Activated CD8-positive, alpha-beta memory T cell treated with anti-CD3 and anti-CD28 coated beads, Interleukin-2, amount 50 U/mL, for 1 hour (primary cell): ENCODE measurements around the gene LCN10.
"Not testable (repeated sequence)": the region's sequence is repeated elsewhere in the genome, so short reads cannot be mapped to it uniquely, and the experiment has no call there.

Source experiments
- DNase-seq: peaks from one replicate; pipeline ENCODE4 v3.0.0-alpha.2; 2020; ENCODE audit errors: extremely low read depth

The LCN10 gene

DNA sequence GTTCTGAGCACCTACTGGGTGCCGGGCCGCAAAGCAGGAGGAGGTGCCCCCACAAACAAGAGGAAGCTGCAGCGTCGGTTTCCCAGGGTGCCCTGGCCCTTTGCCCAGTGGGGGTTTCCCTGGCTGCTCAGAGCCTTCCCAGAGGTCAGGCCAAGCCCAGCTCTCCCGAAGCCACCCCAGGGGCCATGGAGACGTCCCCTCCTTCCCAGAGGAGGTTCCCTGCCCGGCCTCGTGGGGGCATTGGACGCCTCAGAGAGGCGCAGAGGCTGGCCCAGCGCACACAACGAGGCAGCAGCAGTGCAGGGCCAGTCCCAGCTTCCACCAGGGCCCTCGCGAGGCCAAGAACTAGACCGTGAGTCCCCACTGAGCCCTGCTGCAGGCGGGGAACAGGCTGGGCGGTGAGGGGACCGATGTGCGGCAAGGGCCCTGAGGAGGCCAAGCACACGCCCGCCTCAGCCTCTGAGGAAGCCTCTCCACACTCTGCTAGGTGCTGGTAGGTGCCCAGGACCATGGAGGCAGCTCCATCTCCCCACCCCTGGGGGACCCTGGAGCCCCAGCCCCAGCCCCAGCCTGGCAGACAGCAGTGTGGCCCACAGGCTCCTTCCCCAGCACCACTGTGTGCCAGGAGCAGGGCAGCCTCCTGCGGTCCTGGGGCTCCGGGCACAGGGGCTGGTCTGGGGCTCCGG is 23.4 kb downstream of the LCN10 start:
- no peak for DNase-seq

DNA sequence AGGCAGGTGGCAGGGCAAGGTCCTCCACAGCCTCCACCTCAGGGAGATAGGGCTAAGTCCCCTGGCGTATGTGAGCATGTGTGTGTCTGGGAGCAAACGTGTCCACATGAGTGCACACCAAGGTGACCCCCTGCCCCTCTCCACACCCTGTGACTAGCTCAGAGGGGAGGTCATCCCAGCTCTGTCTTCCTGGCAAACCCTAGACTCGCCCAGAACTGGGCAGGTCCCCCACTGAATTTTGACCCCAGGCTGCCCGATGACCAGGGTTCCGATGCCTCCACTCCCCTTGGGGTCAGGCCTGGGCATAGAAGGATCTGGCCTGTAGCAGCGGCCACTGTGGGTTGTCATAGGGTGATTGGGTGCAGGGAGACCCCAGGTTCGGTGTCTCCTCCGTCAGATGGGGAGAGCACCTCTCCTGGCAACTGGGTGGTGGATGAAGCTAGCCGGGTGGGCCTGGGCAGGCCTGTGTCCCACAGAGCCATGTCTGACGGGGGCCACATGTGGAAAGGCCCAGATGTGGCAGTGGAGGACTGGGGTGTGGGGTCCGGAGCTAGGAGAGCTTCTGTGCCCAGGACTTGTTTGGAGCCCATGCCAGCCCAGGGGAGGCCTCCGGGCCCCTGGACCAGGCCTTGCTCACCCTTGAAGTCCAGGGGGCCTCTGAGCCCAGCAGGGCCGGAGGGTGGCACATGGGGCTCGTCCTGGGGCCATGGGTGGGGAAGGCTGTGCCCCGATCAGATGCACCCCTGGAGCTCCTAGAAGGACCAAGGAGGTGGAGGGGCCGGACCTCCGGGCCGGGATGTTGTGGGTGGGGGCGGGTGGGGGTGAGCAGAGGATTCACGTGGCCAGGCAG is 24.2 kb downstream of the LCN10 start:
- DNase-seq: no peak

- no peak for DNase-seq
These were observed 25.3 kb downstream of the LCN10 start for GRCh38 chr9:136717399-136717798.

DNA sequence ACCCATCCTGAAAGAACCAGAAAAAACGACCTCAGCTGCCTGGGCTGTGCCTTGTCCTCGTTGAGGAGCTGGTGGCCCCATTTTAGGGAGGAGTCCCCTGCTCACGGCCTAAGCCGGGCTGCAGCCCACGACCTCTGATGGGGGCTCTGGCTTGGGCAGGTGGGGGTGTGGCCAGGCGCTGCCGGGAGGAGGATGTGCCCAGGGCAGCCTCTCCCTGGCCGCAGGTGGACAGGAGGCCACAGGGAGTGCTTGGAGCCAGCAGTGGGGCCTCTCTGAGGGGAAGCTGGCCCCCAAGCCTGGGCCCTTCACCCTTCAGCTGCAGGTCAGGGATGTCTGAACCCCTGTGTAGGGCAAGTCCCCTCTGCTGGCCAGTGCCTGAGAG is 27.9 kb downstream of the LCN10 start:
- DNase-seq: no peak

- no peak for DNase-seq
These were observed 28.4 kb downstream of the LCN10 start for GRCh38 chr9:136714096-136714892.

- DNase-seq: no peak
These were observed 29.2 kb downstream of the LCN10 start for GRCh38 chr9:136713550-136713949.

- DNase-seq: no peak
These were observed 29.8 kb downstream of the LCN10 start for GRCh38 chr9:136712690-136713544.

- DNase-seq: no peak
These were observed 30.7 kb downstream of the LCN10 start, which contains the start of gene DIPK1B for GRCh38 chr9:136711751-136712689. Gene DIPK1B, plus strand, starts transcription at chr9:136712572. Its CDS starts 94 bp downstream, at chr9:136712666.

- DNase-seq: not testable (repeated sequence)
These were observed 31.5 kb downstream of the LCN10 start for GRCh38 chr9:136711219-136711648.

DNA sequence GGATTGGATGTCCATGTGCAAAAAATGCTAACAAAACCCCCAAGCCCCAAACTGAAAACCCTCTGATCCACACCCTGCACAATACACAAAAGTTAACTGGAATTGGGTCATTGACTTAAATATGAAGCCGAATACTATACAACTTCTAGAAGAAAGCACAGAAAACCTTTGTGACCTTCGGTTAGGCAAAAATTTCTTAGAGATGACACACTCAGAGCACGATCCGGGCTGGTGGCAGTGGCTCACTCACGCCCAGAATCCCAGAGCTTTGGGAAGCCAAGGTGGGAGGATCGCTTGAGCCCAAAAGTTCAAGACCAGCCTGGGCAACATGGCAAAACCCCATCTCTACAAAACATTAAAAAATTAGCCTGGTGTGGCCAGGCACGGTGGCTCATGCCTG is 32.2 kb downstream of the LCN10 start:
- DNase-seq: no peak

- DNase-seq: no peak
These were observed 33.2 kb downstream of the LCN10 start for GRCh38 chr9:136709454-136710109.

- DNase-seq: no peak
These were observed 34.8 kb downstream of the LCN10 start for GRCh38 chr9:136707849-136708517.

DNA sequence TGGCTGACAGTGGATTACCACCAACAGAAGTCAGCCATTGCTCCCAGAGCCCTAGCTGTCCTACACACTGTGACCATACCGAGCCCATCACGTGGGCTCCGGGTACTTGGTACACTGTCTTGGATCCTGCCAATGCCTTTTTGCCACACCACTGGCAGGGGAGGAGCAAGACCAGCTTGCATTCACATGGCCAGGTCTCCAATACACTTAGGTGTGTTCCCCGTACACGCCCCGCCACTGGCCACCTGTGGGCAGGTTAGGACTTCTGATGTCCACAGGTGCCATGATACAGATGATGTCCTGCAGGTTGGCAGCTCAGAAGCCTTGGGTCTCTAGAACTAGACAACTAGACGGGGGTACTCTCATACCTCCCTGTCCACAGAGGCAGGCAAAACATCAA is 35.7 kb downstream of the LCN10 start:
- no peak for DNase-seq

DNA sequence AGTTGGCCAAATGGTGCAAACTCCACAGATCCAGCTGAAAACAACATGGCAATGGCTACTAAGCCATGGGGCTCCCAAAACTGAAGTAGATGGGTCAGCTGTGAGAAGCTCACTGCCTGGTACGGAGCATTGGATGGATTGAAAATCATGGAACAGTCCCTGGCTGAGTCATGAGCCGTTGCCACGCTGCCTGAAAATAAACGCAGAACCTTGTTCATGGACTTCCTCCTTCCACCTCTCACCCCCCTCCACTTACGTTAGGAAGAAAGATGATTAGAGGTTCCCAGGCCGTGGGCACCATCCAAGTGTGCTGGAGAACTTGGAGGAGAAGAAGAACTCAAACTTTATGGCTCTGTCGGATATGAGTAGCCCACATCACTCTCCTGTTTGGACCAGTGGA is 37.2 kb downstream of the LCN10 start:
- DNase-seq: no peak

DNA sequence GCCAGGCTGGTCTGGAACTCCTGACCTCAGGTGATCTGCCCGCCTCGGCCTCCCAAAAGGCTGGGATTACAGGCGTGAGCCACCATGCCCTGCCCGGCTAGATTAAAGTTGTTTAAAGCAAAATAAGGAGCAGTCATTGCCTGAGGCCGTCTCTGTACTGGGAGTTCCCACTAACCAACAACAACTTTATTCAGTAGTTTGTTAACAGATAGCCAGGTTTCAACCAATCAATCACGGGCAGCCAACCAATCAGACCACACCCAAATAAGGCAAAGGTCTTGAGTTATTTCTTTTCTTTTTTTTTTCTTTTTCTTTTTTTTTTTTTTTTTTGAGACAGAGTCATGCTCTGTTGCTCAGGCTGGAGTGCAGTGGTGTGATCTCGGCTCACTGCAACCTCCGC is 38.0 kb downstream of the LCN10 start:
- not testable (repeated sequence) for DNase-seq

DNA sequence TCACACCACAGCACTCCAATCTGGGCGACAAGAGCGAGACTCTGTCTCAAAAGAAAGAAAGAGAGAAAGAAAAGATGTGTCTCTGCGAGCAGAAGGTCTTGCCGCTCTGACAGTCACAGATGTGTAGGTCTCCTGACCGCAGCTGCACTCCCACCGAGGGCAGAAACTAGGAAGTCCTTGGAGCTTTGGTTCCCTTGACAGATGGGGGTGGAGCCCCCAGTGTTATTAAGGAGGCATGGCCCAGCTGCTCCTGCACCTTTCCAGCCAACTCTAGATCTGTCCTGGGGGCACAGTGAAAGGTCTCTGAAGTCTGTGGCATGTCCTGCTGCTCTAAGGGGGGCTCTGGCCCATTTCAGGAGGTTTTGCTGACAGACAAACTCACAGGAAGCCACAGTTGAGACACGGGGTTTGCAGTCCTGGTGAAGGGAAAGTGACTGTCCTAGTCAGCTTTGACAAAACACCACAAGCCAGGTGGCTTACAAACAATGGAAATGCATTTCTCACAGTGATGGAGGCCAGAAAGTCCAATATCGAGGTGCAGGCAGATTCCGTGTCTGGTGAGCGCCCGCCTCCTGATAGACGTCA is 39.4 kb downstream of the LCN10 start:
- DNase-seq: no peak

DNA sequence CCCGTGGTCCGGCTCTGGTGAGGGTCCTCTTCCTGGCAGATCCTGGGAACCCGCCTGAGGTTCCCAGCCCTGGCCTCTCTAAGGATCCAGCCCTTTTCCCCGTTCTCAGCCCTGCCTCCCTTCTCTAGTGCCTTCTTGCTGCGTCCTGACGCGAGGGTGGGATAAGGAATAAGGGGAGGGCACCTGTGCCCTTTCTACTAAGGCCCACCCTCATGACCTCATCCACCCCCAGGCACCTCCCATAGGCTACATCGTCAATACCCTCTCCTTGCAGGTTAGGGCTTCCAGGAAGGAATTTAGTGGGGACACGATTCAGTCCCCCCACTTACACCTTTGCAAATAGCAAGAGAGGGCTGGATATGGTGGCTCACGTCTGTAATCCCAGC is 41.1 kb downstream of the LCN10 start:
- DNase-seq: no peak

DNA sequence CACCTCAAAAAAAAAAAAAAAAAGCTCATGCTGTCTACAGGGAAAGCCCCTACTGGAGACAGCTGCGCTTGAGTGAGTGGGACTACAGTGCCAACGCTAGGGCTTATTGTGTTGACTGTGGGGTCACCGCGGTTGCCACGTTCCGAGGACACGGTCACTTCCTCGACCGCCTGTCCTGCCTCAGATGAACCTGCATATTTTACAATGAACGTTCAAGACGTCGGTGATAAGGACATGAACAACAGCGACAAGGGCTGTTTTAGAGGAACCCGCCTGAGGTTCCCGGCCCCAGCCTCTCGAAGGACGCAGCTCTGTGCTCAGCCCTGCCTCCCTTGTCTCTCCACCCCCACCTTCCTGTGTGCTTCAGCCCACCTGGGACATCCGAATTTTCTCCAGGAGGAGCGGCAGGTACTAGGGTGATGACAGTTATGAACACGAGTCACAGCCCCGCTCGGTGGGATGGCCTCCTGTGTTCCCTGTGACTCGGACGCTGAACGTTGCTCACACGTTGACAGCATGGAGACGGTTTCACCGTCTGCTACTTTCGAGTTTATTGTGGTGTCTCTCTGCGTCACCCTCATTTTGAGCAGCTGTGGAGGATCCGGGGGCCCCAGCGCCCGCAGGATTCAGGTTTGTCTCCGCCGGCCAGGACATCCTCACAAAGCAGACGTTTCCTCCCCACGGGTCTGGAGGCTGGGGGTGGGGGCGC is 41.6 kb downstream of the LCN10 start:
- DNase-seq: peak; percentile 44
